Breast epithelium (tissue), 4 donors: Measurements from ENCODE around the gene MYLK3. TPM values are rescaled to one million over a fixed set of nuclear protein-coding genes. Genes with fewer than 3 reads are reported as not detected.

Experiments used
- DNase-seq, 2 donors: peaks; one replicate each; pipeline ENCODE4 v3.0.0-alpha.2; 2019; ENCODE audit warnings: low spot score in 2 of 2
- H3K27ac ChIP-seq, 2 donors: fragments of 200-600 bp; sonication (generic) in 1 of 2; one replicate each; pipeline ENCODE4 v1.5.1; 2016 to 2019; ENCODE audit warnings: mild to moderate bottlenecking in 1 of 2
- H3K27me3 ChIP-seq, 2 donors: fragments of 200-600 bp; sonication (generic) in 1 of 2; one replicate each; pipeline versions ENCODE4 v1.5.1 to v1.6.0; 2017 to 2019; ENCODE audit warnings: control low read depth in 1 of 2, mild to moderate bottlenecking in 1 of 2
- H3K36me3 ChIP-seq: fragments of 200-600 bp; one replicate; pipeline ENCODE4 v1.5.1; 2019
- H3K4me1 ChIP-seq, 2 donors: fragments of 200-600 bp; sonication (generic); one replicate each; pipeline ENCODE4 v1.5.1; 2016 to 2019; ENCODE audit warnings: control low read depth in 1 of 2
- H3K4me3 ChIP-seq, 3 donors: fragments of 200-600 bp; sonication (generic); 1 replicate in 2 of 3; 2 replicates in 1 of 3; pipeline ENCODE4 v1.5.1; 2016 to 2019; ENCODE audit warnings: mild to moderate bottlenecking in 3 of 3, moderate library complexity in 2 of 3
- H3K9me3 ChIP-seq, 2 donors: fragments of 200-600 bp; sonication (generic) in 1 of 2; one replicate each; pipeline ENCODE4 v1.5.1; 2016 to 2019; ENCODE audit warnings: control low read depth in 1 of 2
- POLR2A ChIP-seq: fragments of 450-650 bp; IDR thresholded peaks from one replicate; pipeline ENCODE4 v1.6.1; 2016; ENCODE audit warnings: antibody characterized with exemption, mild to moderate bottlenecking, moderate library complexity
- POLR2AphosphoS5 ChIP-seq, 3 donors: sonication (generic); formaldehyde crosslinking; IDR thresholded peaks; one replicate each; pipeline ENCODE4 v1.6.1; 2017; ENCODE audit warnings: antibody characterized with exemption in 3 of 3
- intact Hi-C: fragments of 100-400 bp; cut with DNase I; formaldehyde crosslinking; loops from one replicate; pipeline ENCODE4 v1.15.1; 2023; ENCODE audit warnings: low total_unique reads
- total RNA-seq, 3 donors: library from RNA; depleted of rRNA; stranded (reverse); fragments of >200 nt; gene quantifications; one replicate each; pipeline ENCODE4 v1.1.0, GENCODE V29; 2016
- TF ChIP-seq, protein P1 (sequence below), 3 donors: fragments of 450-650 bp; IDR thresholded peaks; one replicate each; pipeline ENCODE4 v1.5.1; 2016 to 2017; ENCODE audit warnings: antibody characterized with exemption in 3 of 3, mild to moderate bottlenecking in 3 of 3, moderate library complexity in 3 of 3

MYLK3 gene
- total RNA-seq, 3 donors from 2014 or later = 0.48 to 0.59 TPM; not detected in 1

DNA sequence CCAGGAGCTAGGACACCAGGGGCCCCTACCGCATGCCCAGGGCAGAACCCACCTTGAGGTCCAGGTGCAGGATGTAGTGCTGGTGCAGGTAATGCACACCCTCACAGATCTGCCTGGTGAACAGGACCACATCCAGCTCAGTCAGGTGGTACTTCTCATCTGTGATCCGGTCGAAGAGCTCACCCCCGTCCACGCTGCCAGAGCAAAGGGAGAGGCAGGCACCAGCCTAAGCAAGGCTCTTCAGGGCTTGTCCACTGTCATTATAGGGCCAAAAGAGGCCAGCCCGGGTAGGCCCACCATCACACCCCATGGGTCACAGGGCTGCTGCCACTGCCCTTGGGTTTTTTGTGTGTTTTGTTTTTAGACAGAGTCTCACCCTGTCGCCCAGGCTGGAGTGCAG, 21.0 kb downstream of the MYLK3 start:
- Histone ChIP-seq H3K9me3 (no peaks in the 10 kb centered on the region), H3K36me3 (no peaks in the 10 kb centered on the region), H3K4me3 (no peak overlapping the region), H3K27ac (no peak overlapping the region), H3K4me1 (no peaks in the 10 kb centered on the region), H3K27me3 (no peaks in the 10 kb centered on the region)
- intact Hi-C loops = no loop called here
- TF ChIP-seq POLR2AphosphoS5 (IDR thresholded peaks at IDR 0.05) = no peak
- TF ChIP-seq POLR2A = no peak
- TF ChIP-seq, protein P1, sequence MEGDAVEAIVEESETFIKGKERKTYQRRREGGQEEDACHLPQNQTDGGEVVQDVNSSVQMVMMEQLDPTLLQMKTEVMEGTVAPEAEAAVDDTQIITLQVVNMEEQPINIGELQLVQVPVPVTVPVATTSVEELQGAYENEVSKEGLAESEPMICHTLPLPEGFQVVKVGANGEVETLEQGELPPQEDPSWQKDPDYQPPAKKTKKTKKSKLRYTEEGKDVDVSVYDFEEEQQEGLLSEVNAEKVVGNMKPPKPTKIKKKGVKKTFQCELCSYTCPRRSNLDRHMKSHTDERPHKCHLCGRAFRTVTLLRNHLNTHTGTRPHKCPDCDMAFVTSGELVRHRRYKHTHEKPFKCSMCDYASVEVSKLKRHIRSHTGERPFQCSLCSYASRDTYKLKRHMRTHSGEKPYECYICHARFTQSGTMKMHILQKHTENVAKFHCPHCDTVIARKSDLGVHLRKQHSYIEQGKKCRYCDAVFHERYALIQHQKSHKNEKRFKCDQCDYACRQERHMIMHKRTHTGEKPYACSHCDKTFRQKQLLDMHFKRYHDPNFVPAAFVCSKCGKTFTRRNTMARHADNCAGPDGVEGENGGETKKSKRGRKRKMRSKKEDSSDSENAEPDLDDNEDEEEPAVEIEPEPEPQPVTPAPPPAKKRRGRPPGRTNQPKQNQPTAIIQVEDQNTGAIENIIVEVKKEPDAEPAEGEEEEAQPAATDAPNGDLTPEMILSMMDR (IDR thresholded peaks at IDR 0.05) = no peak
- no peak for DNase-seq

DNA sequence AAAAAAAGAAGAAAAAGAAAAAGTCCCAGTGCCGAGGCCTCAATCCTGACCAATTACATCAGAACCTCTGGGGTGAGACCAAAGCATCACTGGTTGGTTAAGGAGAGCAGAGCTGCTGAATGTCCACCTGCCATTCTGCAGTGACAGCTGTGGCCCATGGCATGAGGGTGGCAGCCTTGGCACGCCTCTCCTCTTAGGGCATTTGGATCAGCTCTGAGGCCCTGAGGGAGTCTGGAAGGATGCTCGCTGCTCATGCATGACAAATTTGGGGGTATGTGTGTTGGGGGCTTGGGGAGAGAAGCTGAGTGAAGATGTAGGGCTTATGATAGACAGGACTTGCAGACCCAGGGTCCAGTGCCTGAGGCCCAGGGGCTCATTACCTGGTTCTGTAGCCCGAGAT, 26.3 kb downstream of the MYLK3 start:
- no peaks in the 10 kb centered on the region for H3K9me3 ChIP-seq
- no peaks in the 10 kb centered on the region for H3K4me1 ChIP-seq
- intact Hi-C loops = no loop called here
- no peak overlapping the region for H3K27ac ChIP-seq
- no peak overlapping the region for H3K4me3 ChIP-seq
- no peaks in the 10 kb centered on the region for H3K27me3 ChIP-seq
- no peaks in the 10 kb centered on the region for H3K36me3 ChIP-seq
- TF ChIP-seq POLR2AphosphoS5 (IDR thresholded peaks at IDR 0.05) (no peak), POLR2A (no peak)
- TF ChIP-seq, protein P1 (IDR thresholded peaks at IDR 0.05) = no peak
- DNase-seq = no peak

DNA sequence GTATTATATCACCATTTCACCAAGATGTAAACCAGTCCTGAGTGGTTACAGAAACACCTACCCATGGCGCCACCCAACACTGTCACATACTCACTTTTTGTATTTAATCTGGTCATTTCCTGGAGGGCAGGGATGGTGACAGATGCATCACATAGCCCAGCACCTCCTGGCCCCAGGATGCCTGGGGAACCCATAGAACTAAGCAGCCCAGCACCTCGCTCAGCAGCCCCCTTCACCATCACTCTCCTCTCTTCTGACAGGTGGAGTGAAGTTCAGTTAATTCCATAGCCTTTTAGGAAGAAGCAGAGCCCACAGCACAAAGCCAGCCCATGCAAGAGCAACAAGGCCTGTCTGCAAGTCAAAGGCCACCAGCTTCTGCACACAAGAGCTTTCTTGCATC, 27.5 kb downstream of the MYLK3 start:
- H3K4me1 ChIP-seq = no peaks in the 10 kb centered on the region
- H3K27ac ChIP-seq = no peak overlapping the region
- no peak for DNase-seq
- no peak overlapping the region for H3K4me3 ChIP-seq
- H3K36me3 ChIP-seq = no peaks in the 10 kb centered on the region
- no peak for TF ChIP-seq POLR2A
- TF ChIP-seq, protein P1 (IDR thresholded peaks at IDR 0.05) = no peak
- no peak for TF ChIP-seq POLR2AphosphoS5 (IDR thresholded peaks at IDR 0.05)
- intact Hi-C loops = no loop called here
- no peaks in the 10 kb centered on the region for H3K9me3 ChIP-seq
- H3K27me3 ChIP-seq = no peaks in the 10 kb centered on the region

DNA sequence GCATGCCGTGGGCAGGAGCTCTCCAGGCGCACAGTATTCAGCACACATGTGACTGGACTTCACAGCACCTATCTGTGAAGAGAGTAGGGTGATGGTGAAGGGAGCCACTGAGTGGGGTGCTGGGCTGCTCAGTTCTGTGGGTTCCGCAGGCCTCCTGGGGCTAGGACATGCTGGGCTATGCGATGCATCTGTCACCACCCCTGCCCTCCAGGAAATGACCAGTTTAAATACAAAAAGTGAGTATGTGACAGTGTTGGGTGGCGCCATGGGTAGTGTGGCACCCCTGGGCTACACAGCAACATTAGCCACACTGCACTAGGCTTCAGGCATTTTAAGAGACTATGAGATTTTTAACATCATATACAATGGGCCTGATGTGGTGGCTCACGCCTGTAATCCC, 28.6 kb downstream of the MYLK3 start:
- no peak for TF ChIP-seq POLR2A
- TF ChIP-seq POLR2AphosphoS5 (IDR thresholded peaks at IDR 0.05) = no peak
- TF ChIP-seq, protein P1 (IDR thresholded peaks at IDR 0.05) = no peak
- intact Hi-C loops = loop anchor here (5.0 kb wide), 1 partner anchor 623 kb away; no protein-coding TSS in a partner anchor
- no peaks in the 10 kb centered on the region for H3K36me3 ChIP-seq
- H3K4me3 ChIP-seq = no peak overlapping the region
- no peaks in the 10 kb centered on the region for H3K27me3 ChIP-seq
- H3K4me1 ChIP-seq = no peaks in the 10 kb centered on the region
- H3K27ac ChIP-seq = no peak overlapping the region
- no peak for DNase-seq
- H3K9me3 ChIP-seq = no peaks in the 10 kb centered on the region

DNA sequence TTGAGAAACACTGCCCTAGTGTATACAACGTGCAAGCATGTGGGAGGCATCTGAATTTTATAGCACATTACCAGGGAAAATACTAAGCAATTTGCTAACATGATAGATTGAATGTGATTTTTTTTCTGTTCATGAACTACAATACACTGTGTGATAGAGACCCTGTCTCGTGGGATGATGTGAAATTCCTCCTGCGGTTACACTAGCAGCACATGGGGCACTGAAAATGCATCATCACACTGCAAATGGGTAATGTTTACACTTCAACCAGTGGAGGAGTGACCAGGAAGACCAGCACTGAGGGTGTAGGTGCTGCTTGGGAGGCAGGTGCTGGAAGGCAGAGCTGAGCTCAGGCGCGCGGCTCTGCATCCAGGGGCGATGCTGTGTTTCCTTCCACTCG, 29.9 kb downstream of the MYLK3 start:
- intact Hi-C loops = loop anchor here (5.0 kb wide), 1 partner anchor 624 kb away; no protein-coding TSS in a partner anchor
- no peaks in the 10 kb centered on the region for H3K4me1 ChIP-seq
- no peak overlapping the region for H3K27ac ChIP-seq
- H3K9me3 ChIP-seq = no peaks in the 10 kb centered on the region
- H3K36me3 ChIP-seq = no peaks in the 10 kb centered on the region
- TF ChIP-seq POLR2A (no peak), POLR2AphosphoS5 (IDR thresholded peaks at IDR 0.05) (no peak)
- TF ChIP-seq, protein P1 (IDR thresholded peaks at IDR 0.05) = no peak
- no peak for DNase-seq
- no peaks in the 10 kb centered on the region for H3K27me3 ChIP-seq
- H3K4me3 ChIP-seq = no peak overlapping the region
